Panc1 (cell line): Measurements from ENCODE around the gene SPINK14.

Experiments
- POLR2AphosphoS5 ChIP-seq: IDR thresholded peaks from 2 replicates; pipeline ENCODE4 v1.6.1; 2012; ENCODE audit warnings: mild to moderate bottlenecking, low read depth, low read length, moderate library complexity
- TF ChIP-seq, protein P1 (sequence below): fragments of 450-650 bp; IDR thresholded peaks from 2 replicates; pipeline ENCODE4 v1.5.1; 2017; ENCODE audit warnings: mild to moderate bottlenecking
- TF ChIP-seq, protein P2 (sequence below), 2 experiments: IDR thresholded peaks; 2 replicates each; pipeline ENCODE4 v1.6.1; 2011 to 2012; ENCODE audit warnings: low read depth in 2 of 2, control low read depth in 1 of 2, low read length in 1 of 2, mild to moderate bottlenecking in 1 of 2, moderate library complexity in 1 of 2; ENCODE audit not compliant: insufficient read depth in 1 of 2

GRCh38 chr5:148141645-148142044, 26.7 kb upstream of the SPINK14 start:
- TF ChIP-seq, protein P1, sequence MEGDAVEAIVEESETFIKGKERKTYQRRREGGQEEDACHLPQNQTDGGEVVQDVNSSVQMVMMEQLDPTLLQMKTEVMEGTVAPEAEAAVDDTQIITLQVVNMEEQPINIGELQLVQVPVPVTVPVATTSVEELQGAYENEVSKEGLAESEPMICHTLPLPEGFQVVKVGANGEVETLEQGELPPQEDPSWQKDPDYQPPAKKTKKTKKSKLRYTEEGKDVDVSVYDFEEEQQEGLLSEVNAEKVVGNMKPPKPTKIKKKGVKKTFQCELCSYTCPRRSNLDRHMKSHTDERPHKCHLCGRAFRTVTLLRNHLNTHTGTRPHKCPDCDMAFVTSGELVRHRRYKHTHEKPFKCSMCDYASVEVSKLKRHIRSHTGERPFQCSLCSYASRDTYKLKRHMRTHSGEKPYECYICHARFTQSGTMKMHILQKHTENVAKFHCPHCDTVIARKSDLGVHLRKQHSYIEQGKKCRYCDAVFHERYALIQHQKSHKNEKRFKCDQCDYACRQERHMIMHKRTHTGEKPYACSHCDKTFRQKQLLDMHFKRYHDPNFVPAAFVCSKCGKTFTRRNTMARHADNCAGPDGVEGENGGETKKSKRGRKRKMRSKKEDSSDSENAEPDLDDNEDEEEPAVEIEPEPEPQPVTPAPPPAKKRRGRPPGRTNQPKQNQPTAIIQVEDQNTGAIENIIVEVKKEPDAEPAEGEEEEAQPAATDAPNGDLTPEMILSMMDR, result no peak
- no peak for TF ChIP-seq POLR2AphosphoS5
- TF ChIP-seq, protein P2, sequence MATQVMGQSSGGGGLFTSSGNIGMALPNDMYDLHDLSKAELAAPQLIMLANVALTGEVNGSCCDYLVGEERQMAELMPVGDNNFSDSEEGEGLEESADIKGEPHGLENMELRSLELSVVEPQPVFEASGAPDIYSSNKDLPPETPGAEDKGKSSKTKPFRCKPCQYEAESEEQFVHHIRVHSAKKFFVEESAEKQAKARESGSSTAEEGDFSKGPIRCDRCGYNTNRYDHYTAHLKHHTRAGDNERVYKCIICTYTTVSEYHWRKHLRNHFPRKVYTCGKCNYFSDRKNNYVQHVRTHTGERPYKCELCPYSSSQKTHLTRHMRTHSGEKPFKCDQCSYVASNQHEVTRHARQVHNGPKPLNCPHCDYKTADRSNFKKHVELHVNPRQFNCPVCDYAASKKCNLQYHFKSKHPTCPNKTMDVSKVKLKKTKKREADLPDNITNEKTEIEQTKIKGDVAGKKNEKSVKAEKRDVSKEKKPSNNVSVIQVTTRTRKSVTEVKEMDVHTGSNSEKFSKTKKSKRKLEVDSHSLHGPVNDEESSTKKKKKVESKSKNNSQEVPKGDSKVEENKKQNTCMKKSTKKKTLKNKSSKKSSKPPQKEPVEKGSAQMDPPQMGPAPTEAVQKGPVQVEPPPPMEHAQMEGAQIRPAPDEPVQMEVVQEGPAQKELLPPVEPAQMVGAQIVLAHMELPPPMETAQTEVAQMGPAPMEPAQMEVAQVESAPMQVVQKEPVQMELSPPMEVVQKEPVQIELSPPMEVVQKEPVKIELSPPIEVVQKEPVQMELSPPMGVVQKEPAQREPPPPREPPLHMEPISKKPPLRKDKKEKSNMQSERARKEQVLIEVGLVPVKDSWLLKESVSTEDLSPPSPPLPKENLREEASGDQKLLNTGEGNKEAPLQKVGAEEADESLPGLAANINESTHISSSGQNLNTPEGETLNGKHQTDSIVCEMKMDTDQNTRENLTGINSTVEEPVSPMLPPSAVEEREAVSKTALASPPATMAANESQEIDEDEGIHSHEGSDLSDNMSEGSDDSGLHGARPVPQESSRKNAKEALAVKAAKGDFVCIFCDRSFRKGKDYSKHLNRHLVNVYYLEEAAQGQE (IDR thresholded peaks at IDR 0.05; ENCODE audit: insufficient read depth in 1 of 2, low read depth in 2 of 2, low read length in 1 of 2), result no peak
